BE2C (cell line): ENCODE measurements around the gene PDCD7.

Source experiments
- DNase-seq: peaks from one replicate; pipeline ENCODE4 v3.0.0-alpha.2; 2020
- H3K27me3 ChIP-seq: fragments of 250-450 bp; sonication (Bioruptor Pico); 2 replicates; pipeline ENCODE4 v1.5.1; 2020; ENCODE audit warnings: mild to moderate bottlenecking
- H3K36me3 ChIP-seq: fragments of 250-450 bp; sonication (Bioruptor Pico); 2 replicates; pipeline ENCODE4 v1.5.1; 2020; ENCODE audit warnings: mild to moderate bottlenecking
- H3K4me1 ChIP-seq: fragments of 250-450 bp; sonication (Bioruptor Pico); 2 replicates; pipeline ENCODE4 v1.5.1; 2020
- H3K4me3 ChIP-seq: 2 replicates; pipeline ENCODE4 v1.5.1; 2011; ENCODE audit warnings: low read depth, low read length
- H3K9me3 ChIP-seq: fragments of 250-450 bp; sonication (Bioruptor Pico); 2 replicates; pipeline ENCODE4 v1.5.1; 2020
- TF ChIP-seq, protein P1 (sequence below): IDR thresholded peaks from 2 replicates; pipeline ENCODE4 v1.5.1; 2012; ENCODE audit warnings: mild to moderate bottlenecking, low read depth, low read length

PDCD7 gene

DNA sequence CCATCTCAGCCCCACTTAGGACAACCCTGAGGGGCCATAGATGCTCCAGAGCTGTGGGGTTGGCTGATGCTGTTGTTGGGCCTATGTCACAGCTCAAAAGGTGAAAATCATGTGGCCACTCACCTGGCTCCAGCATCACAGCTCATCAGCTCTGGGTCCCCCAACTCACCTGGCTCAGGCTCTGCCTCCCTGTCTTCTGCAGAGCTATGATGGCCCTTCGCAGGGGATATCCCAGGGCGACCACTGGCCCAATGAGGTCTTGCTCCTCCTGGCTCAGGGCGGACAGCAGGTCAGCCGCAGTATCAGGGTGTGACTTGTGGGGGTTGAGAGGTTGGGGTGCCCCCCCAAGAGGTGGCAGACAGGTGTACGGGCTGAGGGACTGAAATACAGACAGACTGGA, 34.3 kb downstream of the PDCD7 start:
- TF ChIP-seq, protein P1, sequence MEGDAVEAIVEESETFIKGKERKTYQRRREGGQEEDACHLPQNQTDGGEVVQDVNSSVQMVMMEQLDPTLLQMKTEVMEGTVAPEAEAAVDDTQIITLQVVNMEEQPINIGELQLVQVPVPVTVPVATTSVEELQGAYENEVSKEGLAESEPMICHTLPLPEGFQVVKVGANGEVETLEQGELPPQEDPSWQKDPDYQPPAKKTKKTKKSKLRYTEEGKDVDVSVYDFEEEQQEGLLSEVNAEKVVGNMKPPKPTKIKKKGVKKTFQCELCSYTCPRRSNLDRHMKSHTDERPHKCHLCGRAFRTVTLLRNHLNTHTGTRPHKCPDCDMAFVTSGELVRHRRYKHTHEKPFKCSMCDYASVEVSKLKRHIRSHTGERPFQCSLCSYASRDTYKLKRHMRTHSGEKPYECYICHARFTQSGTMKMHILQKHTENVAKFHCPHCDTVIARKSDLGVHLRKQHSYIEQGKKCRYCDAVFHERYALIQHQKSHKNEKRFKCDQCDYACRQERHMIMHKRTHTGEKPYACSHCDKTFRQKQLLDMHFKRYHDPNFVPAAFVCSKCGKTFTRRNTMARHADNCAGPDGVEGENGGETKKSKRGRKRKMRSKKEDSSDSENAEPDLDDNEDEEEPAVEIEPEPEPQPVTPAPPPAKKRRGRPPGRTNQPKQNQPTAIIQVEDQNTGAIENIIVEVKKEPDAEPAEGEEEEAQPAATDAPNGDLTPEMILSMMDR: no peak
- peaks cover 13% of the 10 kb centered on the region for H3K36me3 ChIP-seq
- 0 out of 2 replicates have a peak, but pooled peaks cover 2% of the 10 kb centered on the region for H3K4me1 ChIP-seq

DNA sequence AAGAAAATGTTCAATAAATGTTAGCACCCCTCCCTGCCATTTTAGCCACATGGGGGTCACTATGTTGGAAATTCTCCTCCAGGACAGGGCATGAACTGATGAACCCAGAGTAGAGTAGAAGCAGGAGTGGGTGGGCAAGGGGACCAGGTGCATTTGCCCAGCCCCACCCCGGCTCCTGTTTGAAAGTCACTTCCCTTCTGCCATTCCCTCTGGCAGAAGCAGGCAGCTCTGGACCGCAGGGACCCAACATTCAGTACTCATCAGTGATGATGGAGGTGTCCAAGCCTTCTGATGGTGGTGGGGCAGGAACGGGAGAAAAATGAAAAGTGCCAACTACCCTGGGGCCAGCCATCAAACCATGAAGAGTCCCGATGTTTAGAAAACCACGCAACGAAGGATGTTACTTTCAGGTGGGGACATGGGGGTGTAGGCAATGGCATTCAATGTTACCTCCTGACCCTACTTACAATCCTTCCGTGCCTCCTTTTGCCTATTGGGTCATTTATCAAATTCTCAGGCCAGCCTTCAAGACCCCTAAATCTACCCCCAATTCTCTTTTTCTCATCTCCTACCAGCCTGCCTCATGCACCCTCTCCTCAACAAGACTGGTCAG, 35.9 kb downstream of the PDCD7 start:
- TF ChIP-seq, protein P1: no peak

More for the DNA sequence above, 34.3 kb downstream of the PDCD7 start:
- Histone ChIP-seq H3K4me3 (no peak overlapping the region), H3K9me3 (no peaks in the 10 kb centered on the region), H3K27me3 (no peaks in the 10 kb centered on the region)
- no peak for DNase-seq

DNA sequence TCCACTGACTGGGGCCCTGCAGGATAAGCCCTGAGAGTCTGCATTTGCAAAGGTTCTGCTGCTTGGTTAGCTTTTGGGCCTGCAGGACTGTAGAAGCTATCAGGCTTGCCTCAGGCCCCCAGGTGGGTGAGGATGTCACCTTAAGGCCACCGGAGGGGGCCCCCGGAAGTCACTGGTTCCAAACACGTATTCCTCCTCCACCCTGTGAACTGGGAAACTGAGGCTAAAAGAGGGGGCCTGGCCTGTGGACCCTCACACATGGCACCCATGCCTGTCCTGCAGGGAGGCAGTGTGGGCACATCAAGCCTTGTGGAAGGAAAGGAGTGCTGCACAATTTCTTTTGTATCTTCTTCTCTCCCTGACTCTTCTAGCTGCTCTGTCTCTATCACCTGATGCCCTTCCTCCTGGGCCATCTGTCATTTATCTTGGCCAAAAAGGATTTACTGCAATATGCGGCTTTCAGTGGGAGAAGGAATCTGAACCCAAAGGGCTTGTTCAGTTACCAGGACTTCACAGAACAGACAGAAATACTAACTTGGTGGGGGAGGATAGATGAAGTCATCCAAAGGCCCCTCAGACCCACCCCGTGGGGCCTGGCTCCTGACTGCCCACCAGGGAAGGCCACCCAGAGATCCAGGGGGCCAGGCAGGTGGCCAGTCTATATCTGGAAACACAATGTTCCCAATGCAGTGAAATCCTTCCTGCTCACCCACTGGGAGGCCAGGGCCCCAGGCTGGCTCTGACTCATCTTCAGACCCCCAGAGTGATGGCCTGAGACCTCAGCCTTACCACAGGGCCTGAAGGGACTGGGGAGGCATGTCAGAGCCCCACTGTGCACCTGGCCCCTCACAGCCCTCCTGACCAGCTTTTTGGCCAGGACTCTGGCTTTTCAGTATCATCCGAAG, 36.9 kb downstream of the PDCD7 start:
- H3K4me3 ChIP-seq: no peak overlapping the region
- H3K27me3 ChIP-seq: no peaks in the 10 kb centered on the region
- no peak for DNase-seq
- no peaks in the 10 kb centered on the region for H3K9me3 ChIP-seq
- TF ChIP-seq, protein P1: no peak
- H3K36me3 ChIP-seq: peaks cover 13% of the 10 kb centered on the region
- 0 out of 2 replicates have a peak, but pooled peaks cover 3% of the 10 kb centered on the region for H3K4me1 ChIP-seq

More for the DNA sequence above, 35.9 kb downstream of the PDCD7 start:
- Histone ChIP-seq H3K36me3 (peaks cover 13% of the 10 kb centered on the region), H3K9me3 (no peaks in the 10 kb centered on the region), H3K4me3 (no peak overlapping the region), H3K27me3 (no peaks in the 10 kb centered on the region), H3K4me1 (0 out of 2 replicates have a peak, but pooled peaks cover 3% of the 10 kb centered on the region)
- DNase-seq: no peak

DNA sequence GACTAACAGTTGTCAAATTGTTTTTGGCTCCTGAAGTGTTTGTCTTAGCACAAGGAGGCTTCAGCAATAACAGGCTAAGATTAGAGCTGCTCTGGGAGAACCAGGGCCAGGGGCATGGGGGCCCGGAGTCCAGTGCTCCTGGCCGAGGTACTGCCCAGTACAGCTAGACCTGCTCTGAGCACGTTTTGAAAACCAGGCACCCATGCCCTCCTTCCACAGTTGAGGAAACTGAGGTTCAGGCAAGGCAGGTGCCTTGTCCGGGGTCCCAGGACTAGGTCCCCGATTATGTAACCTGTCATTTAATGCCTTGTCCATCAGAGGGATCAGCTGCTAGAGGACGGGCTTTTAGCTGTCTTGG, 37.9 kb downstream of the PDCD7 start:
- TF ChIP-seq, protein P1: no peak
- DNase-seq: no peak
- Histone ChIP-seq H3K27me3 (no peaks in the 10 kb centered on the region), H3K4me3 (no peak overlapping the region), H3K36me3 (peaks cover 9% of the 10 kb centered on the region), H3K4me1 (0 out of 2 replicates have a peak, but pooled peaks cover 3% of the 10 kb centered on the region), H3K9me3 (no peaks in the 10 kb centered on the region)

DNA sequence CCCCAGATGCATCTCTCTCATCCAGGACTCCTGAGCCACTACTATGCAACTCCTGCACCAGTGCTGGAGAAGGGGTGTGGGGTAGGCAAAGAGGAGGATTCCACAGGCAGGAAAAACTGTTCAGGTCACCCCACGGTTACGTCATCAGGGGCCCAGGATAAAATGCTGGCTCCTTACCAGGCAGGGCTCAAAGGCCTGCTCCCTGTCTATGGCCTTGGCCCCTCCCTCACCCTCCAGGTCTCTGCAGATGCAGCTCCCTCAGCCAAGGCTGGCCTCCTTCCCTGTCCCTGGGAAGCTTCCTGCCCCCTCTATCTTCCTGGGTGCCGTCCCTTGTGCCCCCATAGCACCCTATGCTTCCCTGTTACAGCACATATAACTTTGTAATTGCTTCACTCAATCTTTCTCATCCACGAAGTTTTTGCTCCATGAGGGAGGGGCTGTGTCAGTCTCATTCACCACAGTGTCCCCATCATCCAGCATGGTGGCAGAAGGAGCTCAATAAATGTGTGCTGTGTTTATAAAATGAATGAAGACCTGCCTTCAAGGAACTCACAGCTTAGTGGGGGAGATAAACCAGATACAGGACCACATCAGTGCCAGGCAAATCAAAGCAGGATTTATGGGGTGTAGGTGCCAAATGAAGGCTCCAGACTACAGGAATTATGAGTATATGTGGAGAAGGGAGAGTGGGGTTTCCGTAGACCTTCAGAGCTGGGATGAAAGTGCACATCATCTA, 38.4 kb downstream of the PDCD7 start:
- TF ChIP-seq, protein P1: no peak
- DNase-seq: no peak

More for the DNA sequence above, 38.4 kb downstream of the PDCD7 start:
- Histone ChIP-seq H3K4me3 (no peak overlapping the region), H3K4me1 (0 out of 2 replicates have a peak, but pooled peaks cover 3% of the 10 kb centered on the region), H3K36me3 (peaks cover 9% of the 10 kb centered on the region), H3K27me3 (no peaks in the 10 kb centered on the region), H3K9me3 (no peaks in the 10 kb centered on the region)
